Adrenal gland (tissue), 5 donors: ENCODE measurements around the gene ETV3L.

ENCODE experiments used
- POLR2A ChIP-seq, 2 donors: fragments of 450-650 bp; IDR thresholded peaks; one replicate each; pipeline ENCODE4 v1.6.1; 2017; ENCODE audit warnings: antibody characterized with exemption in 2 of 2, mild to moderate bottlenecking in 2 of 2, moderate library complexity in 1 of 2
- TF ChIP-seq, protein P1 (sequence below), 6 experiments: fragments of 450-650 bp in 4 of 6; fragments of 200-600 bp in 2 of 6; sonication (generic) in 1 of 6; IDR thresholded peaks; 1 replicate in 5 of 6; 2 replicates in 1 of 6; pipeline versions ENCODE4 v1.5.1 to v1.8.0; 2016 to 2021; ENCODE audit warnings: antibody characterized with exemption in 6 of 6, mild to moderate bottlenecking in 2 of 6, moderate library complexity in 1 of 6
- donor health status: DM: no; HTN: no; CAD: no.

DNA sequence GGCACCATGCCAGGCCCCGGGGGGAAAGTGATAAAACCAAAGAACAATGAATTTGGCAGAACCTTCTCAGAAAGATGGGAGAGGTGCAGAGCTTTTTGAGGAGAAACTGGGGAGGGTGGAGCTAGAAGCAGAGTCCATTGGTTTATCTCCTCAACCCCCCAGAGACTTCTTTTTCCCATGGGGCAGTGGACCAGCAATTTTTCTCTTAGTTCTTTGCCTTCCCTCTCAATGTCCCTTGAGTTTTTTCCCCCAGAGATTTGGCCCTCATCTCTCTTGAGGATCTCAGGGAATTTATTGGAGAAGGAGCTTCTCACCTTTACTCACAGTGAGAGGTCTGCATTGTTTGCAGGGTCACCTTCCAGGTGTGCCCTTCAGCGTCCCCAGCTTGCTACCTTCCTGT lies 48.8 kb downstream of the ETV3L start:
- TF ChIP-seq, protein P1, sequence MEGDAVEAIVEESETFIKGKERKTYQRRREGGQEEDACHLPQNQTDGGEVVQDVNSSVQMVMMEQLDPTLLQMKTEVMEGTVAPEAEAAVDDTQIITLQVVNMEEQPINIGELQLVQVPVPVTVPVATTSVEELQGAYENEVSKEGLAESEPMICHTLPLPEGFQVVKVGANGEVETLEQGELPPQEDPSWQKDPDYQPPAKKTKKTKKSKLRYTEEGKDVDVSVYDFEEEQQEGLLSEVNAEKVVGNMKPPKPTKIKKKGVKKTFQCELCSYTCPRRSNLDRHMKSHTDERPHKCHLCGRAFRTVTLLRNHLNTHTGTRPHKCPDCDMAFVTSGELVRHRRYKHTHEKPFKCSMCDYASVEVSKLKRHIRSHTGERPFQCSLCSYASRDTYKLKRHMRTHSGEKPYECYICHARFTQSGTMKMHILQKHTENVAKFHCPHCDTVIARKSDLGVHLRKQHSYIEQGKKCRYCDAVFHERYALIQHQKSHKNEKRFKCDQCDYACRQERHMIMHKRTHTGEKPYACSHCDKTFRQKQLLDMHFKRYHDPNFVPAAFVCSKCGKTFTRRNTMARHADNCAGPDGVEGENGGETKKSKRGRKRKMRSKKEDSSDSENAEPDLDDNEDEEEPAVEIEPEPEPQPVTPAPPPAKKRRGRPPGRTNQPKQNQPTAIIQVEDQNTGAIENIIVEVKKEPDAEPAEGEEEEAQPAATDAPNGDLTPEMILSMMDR (IDR thresholded peaks at IDR 0.05): no peak
- TF ChIP-seq POLR2A (IDR thresholded peaks at IDR 0.05): no peak
